NCI-H2081 (cell line): Measurements from ENCODE around the gene GRHL3.

Experiments used
- DNase-seq, 2 experiments: peaks; one replicate each; lab custom pipeline; 2025; lab: John Stamatoyannopoulos, UW

Gene GRHL3

GRCh38 chr1:24318615-24319311 lies 394 bp upstream of the GRHL3 start:
- DNase-seq, result no peak

DNA sequence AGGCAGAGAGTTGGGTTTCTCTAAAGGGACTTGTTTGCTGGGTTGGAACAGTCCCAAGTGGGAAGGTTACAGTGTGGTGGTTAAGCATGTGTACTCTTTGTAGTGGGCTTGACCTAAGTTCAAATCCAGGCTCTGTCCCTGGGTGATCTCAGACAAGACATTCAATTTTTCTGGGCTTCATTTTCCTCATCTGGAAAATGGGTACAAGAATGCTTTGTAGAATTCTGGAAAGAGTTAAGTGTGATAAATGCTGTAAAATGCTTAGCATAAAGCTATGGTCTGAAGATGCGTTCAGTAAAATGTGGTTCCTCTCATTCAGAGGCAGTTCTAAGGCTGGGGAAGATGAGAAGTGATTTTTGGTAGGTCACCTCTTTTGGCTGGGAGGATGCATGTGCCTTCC lies 805 bp downstream of the GRHL3 start:
- DNase-seq, result no peak

- DNase-seq, result no peak
Observed at GRCh38 chr1:24321126-24321525, 2.0 kb downstream of the GRHL3 start.

DNA sequence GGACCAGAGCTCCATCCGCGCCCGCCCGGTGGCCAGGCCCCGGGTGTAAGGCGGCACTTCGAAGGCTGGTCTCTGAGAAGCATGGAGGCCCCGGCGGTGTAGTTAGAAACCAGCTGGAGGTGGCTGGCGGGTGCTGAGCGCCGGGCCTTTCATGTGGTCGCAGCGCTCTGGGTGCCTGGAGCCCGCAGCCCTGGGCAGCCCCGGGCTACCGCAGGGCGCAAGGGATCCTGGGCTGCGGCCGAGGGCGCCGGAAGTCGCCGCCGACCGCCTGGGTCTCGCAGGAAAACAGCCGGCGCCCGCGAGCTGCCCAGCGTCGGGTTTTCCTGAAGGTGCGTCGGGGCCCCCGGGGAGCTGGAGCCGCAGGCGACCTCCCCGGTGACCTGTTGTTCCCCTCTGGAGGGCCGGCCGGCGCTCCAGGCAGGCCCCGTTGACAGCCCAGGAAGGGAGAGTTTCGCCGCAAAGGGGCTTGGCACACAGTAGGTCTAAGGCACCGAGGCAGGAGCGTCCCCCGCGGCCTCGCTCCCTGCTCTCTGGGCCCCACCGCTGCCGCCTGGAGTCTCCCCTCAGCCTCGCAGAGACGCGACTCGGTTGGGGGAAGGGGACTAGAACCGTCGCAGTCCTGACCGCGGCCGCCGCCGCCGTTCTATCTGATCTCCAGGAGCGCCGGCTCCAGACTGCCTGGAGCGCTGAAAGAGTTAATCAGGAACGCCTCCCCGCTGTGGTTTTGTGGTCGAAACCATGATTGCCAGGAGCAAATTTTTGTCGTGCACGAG lies 2.7 kb downstream of the GRHL3 start:
- no peak for DNase-seq

DNA sequence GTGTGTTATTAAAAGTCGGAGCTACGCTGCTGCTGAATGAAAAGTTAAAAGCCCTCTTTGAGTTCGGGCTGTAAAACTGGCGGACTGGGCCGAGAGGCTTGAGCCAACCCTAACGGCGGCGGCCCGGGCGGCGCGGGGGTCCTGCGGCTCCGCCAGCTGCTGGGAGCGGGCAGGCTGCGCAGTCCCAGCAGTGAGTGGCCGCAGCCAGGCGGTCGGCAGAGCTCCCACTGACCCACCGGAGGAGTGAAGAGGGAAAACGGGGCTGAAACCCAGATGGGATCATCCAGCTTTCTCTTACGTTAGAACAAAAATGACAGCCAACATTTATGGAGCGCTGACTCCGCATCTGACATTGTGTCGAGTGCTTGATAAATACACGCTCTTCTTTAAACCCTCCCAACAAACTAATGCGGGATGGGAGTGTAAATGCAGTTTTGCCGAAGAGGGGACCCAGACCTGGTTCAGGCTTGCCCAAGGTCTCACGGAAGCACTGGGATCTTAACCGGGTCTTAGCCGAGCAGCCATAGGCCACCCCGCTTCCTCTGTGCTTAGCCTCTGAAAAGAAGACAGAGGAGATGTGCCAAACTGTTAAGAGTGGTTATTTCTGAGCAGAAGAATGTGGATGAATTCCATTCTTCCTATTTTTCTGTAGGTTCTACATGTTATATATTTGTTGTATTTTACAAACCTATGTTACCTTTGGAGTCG lies 3.5 kb downstream of the GRHL3 start:
- no peak for DNase-seq

DNA sequence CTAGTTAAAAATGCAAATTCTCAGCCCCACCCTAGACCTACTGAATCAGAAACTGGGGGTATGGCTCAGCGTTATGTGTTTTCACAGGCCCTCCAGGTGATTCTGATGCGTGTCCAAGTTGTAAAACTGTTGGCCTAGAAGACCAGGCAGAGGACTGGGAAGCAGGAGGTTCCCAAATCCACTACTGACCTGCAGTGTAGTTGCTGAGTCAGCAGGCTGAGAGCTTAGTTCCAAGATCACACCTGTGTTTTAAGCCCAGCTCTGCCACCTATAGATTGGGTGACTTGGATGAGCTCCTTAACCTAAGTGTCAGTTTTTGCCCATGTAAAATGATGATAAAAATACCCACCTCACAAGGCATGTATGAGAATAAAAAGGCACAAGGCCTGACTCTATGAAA lies 4.1 kb downstream of the GRHL3 start:
- no peak for DNase-seq

DNA sequence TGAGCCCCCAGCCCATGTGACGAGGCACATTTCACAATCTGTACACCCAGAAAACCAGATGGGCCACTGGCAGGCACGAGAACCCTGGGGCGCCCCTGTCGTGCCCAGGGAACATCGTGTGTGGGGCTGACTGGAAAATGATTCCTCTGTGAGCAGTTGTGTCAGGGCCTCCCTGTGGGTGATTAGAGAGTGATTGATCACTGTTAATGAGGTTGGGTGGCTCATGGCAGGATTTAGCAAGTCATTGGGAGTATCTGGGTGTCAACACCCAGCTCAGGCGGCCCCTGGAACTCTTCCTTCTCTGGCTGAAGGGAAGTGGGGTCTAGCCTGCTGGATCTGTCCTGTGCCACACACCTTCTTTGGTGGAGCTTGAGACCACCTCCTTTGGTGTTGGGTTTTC lies 5.7 kb downstream of the GRHL3 start:
- DNase-seq, result no peak

- DNase-seq, result no peak
Observed at GRCh38 chr1:24325587-24326449, 6.7 kb downstream of the GRHL3 start.

GRCh38 chr1:24327486-24327885 lies 8.3 kb downstream of the GRHL3 start:
- DNase-seq, result no peak

DNA sequence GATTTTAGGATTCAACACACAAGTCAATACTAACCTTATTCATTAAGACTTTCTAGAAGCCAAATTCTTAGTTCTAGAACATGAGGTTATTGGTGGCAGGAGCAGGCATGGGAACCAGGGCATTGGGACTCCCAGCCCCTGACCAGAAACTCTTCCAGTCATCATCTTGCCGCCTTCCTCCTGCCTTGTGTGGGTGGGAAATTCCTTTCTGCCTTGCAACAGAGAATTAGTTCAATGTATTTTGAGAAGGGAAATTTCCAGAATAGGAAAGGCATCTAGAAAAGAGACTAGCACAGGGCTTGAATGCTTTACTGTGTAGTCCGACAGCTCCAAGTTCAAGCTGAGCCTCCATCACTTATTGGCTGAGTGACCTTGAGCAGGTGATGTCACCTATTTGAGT lies 8.7 kb downstream of the GRHL3 start:
- DNase-seq, result no peak

DNA sequence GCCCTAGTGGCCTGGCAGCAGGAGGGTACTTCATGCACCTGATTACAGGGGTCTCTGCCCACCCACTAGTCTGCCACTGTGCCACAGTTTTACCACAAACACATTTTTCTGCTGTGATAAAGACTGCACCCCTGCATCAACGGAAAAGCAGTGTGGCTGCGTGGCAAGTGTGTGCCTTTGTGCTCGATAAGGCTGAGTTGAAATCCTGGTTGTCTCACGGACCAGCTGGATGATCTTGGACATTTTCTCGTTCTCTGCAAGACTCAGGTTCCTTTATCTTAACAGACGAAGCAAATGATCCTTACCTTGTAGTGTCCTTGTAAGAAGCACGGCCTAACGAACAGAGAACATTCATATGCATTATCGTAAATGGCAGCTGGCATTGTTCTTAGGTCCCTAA lies 10.2 kb downstream of the GRHL3 start:
- DNase-seq, result no peak

- DNase-seq, result no peak
Observed at GRCh38 chr1:24329797-24330543, 10.8 kb downstream of the GRHL3 start.

- DNase-seq, result no peak
Observed at GRCh38 chr1:24331961-24332673, 13.0 kb downstream of the GRHL3 start.

DNA sequence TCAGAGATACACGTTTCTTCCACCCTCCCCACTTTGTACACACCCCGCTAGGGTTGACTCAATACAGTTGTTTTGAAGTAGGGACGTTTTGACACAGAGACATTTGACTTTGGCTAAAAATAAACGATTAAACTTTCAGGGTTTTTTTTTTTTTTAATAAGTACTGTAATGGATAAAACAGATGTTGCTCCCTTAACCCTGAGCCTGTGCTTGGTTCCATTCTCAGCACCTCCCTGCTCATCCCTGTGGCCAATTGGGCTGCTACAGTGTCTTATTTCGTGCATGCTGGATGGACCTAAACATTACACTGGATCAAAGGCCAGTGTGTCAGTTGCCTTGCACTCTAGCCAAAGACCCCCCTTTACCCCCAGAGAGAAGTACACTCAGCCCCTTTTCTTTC lies 16.9 kb downstream of the GRHL3 start:
- no peak for DNase-seq

DNA sequence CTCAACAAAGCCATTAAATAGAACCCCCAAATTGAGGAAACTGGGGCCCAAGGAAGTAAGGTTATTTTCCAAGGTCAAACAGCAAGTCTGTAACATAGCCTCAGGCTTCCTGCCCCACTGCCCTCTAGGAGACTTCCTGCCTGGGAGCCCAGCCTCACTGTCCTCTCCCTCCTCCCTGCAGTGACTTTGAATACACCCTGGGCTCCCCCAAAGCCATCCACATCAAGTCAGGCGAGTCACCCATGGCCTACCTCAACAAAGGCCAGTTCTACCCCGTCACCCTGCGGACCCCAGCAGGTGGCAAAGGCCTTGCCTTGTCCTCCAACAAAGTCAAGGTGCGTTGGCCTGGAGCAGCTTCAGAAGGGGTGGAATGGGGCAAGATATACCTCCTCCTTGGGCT lies 18.3 kb downstream of the GRHL3 start:
- no peak for DNase-seq

DNA sequence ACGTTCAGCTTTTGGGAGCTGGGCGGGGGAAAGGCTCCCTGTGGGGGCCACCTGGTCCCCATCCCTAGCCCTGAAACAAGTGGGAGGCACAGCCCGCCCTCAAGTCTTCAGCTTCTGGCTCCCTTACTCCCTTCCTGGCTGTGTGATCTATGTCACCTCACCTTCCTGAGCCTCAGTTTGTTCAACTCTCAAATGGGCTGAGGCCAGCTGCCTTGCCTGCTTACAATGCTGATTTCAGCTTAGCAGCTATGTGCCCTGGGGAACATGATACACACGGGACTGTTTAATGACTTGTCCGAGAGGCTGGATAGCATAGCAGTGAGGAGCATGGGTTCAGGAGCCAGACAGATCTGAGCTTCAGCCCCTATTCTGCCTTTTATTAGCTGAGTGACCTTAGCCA lies 19.3 kb downstream of the GRHL3 start:
- DNase-seq, result no peak

- no peak for DNase-seq
Observed at GRCh38 chr1:24339996-24340395, 20.8 kb downstream of the GRHL3 start.

- no peak for DNase-seq
Observed at GRCh38 chr1:24340770-24341169, 21.6 kb downstream of the GRHL3 start.

- DNase-seq, result peak; percentile 52 to 58
Observed at GRCh38 chr1:24341260-24341659, 22.1 kb downstream of the GRHL3 start.

DNA sequence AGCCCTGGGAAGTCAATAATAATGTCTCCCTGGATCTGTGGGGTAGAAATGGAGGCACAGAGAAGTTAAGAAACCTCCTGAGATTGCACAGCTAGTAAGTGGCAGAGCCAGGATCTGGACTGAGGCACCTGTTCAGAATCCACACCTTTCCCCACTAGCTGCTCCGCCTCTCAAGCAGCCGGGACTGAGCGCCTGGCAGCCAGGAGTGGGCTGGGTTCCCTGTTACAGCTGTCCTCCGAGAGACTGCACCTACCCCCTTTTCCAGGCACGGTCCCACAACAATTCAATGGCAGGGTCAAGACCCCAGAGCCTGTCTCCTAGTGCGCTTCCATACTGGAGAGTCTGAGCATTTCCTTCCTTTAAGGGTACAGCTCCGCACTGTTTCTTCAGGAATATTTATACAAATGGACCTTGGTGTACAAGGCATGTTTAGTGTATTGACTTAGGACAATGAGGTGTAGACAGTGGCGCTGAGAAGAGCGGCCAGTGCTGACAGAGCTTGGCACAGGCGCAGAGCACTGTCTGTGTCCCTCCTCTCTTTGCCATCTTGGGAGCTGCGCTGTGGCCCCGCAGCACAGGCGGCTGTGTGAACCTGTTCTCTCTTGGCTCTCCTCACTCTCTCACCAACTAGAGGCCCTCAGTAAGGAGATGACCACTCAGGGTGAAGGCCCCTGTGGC lies 24.4 kb downstream of the GRHL3 start:
- no peak for DNase-seq
